ENCODE measurements around the gene B4GALNT4.

B4GALNT4 gene

GRCh38 chr11:375065-376025 lies 6.0 kb downstream of the B4GALNT4 start:
- no peak for DNase-seq (ENCODE audit: low spot score)

GRCh38 chr11:376531-377173 lies 7.4 kb downstream of the B4GALNT4 start:
- in situ Hi-C loops (cut with MboI; ENCODE audit: low pct_unique_long_range_greater_than_20kb, low sequenced_read_pairs, unreplicated experiment): no loop called here
- DNase-seq (ENCODE audit: low spot score): no peak
- TF ChIP-seq CTCF (IDR thresholded peaks at IDR 0.05; ENCODE audit: extremely low read depth, insufficient read depth, missing control alignments): no peak

More at GRCh38 chr11:375065-376025, 6.0 kb downstream of the B4GALNT4 start:
- TF ChIP-seq CTCF (IDR thresholded peaks at IDR 0.05; ENCODE audit: extremely low read depth, insufficient read depth, missing control alignments): no peak
- in situ Hi-C loops (cut with MboI; ENCODE audit: low pct_unique_long_range_greater_than_20kb, low sequenced_read_pairs, unreplicated experiment): no loop called here

- no peak for TF ChIP-seq CTCF (IDR thresholded peaks at IDR 0.05; ENCODE audit: extremely low read depth, insufficient read depth, missing control alignments)
- DNase-seq (ENCODE audit: low spot score): no peak
- in situ Hi-C loops (cut with MboI; ENCODE audit: low pct_unique_long_range_greater_than_20kb, low sequenced_read_pairs, unreplicated experiment): no loop called here
Observed at GRCh38 chr11:377174-377865, 8.0 kb downstream of the B4GALNT4 start.

- in situ Hi-C loops (cut with MboI; ENCODE audit: low pct_unique_long_range_greater_than_20kb, low sequenced_read_pairs, unreplicated experiment): no loop called here
- TF ChIP-seq CTCF (IDR thresholded peaks at IDR 0.05; ENCODE audit: extremely low read depth, insufficient read depth, missing control alignments): no peak
Observed at GRCh38 chr11:377883-378500, 8.7 kb downstream of the B4GALNT4 start.

GRCh38 chr11:379205-380094 lies 10.2 kb downstream of the B4GALNT4 start:
- no peak for TF ChIP-seq CTCF (IDR thresholded peaks at IDR 0.05; ENCODE audit: extremely low read depth, insufficient read depth, missing control alignments)
- in situ Hi-C loops (cut with MboI; ENCODE audit: low pct_unique_long_range_greater_than_20kb, low sequenced_read_pairs, unreplicated experiment): no loop called here

More at GRCh38 chr11:377883-378500, 8.7 kb downstream of the B4GALNT4 start:
- no peak for DNase-seq (ENCODE audit: low spot score)

More at GRCh38 chr11:379205-380094, 10.2 kb downstream of the B4GALNT4 start:
- DNase-seq (ENCODE audit: low spot score): no peak
